Activated CD8-positive, alpha-beta memory T cell treated with anti-CD3 and anti-CD28 coated beads for 48 hours (primary cell): Measurements from ENCODE around the gene IPP.
"Not testable (repeated sequence)": the region's sequence is repeated elsewhere in the genome, so short reads cannot be mapped to it uniquely, and the experiment has no call there.

ENCODE experiments used
- DNase-seq, 3 experiments: peaks; one replicate each; pipeline ENCODE4 v3.0.0-alpha.2; 2020; ENCODE audit warnings: low read depth in 2 of 3, low spot score in 2 of 3

Gene IPP

GRCh38 chr1:45746922-45747321, 3.5 kb downstream of the IPP start:
- no peak for DNase-seq

- DNase-seq: not testable (repeated sequence)
Observed at GRCh38 chr1:45739641-45740156, 10.8 kb downstream of the IPP start.

GRCh38 chr1:45739137-45739536, 11.3 kb downstream of the IPP start:
- DNase-seq: no peak

GRCh38 chr1:45730780-45731319, 19.6 kb downstream of the IPP start:
- DNase-seq: no peak

- DNase-seq: no peak
Observed at GRCh38 chr1:45730075-45730779, 20.2 kb downstream of the IPP start.

- not testable (repeated sequence) for DNase-seq
Observed at GRCh38 chr1:45726007-45726406, 24.4 kb downstream of the IPP start.

- DNase-seq: no peak
Observed at GRCh38 chr1:45723248-45723930, 27.1 kb downstream of the IPP start.

GRCh38 chr1:45722809-45723208, 27.6 kb downstream of the IPP start:
- no peak for DNase-seq

GRCh38 chr1:45721207-45721606, 29.2 kb downstream of the IPP start:
- no peak for DNase-seq

GRCh38 chr1:45718289-45718688, 32.2 kb downstream of the IPP start:
- no peak for DNase-seq

GRCh38 chr1:45717386-45717785, 33.1 kb downstream of the IPP start:
- not testable (repeated sequence) for DNase-seq

GRCh38 chr1:45716700-45717099, 33.8 kb downstream of the IPP start:
- no peak for DNase-seq

- no peak for DNase-seq
Observed at GRCh38 chr1:45713711-45714110, 36.7 kb downstream of the IPP start.

- DNase-seq: no peak
Observed at GRCh38 chr1:45704637-45705036, 45.8 kb downstream of the IPP start.

GRCh38 chr1:45694823-45695222, 55.6 kb downstream of the IPP start:
- DNase-seq: no peak

- not testable (repeated sequence) for DNase-seq
Observed at GRCh38 chr1:45693811-45694210, 56.6 kb downstream of the IPP start.

GRCh38 chr1:45687754-45688740, 62.4 kb downstream of the IPP start, which contains the start of gene TMEM69:
TSS of gene TMEM69 (plus strand) at chr1:45688181. CDS start at chr1:45691069, 2,888 bp downstream.
- peak; percentile 52 to 73 (median 59) for DNase-seq

- DNase-seq: peak; percentile 70 to 95 (median 77)
Observed at GRCh38 chr1:45687014-45687753, 63.3 kb downstream of the IPP start.

- peak; percentile 93 to 95 (median 95) for DNase-seq
Observed at GRCh38 chr1:45686288-45687013, 64.0 kb downstream of the IPP start, which contains the start of gene GPBP1L1. TSS of gene GPBP1L1 (minus strand) at chr1:45686533. CDS start at chr1:45659087, 27,446 bp downstream.

- peak in 1 of 3 experiments; percentile 23 for DNase-seq
Observed at GRCh38 chr1:45686015-45686287, 64.5 kb downstream of the IPP start.
